SK-N-SH treated with all-trans-retinoic acid at 6 μM for 48 hours (cell line): Measurements from ENCODE around the gene C2CD5.

ENCODE experiments used
- ARNTL ChIP-seq: fragments of 450-650 bp; formaldehyde crosslinking; IDR thresholded peaks from 2 replicates; pipeline ENCODE4 v1.5.0; 2020; ENCODE audit warnings: low read depth, mild to moderate bottlenecking, moderate library complexity, borderline replicate concordance
- GLIS3 ChIP-seq: fragments of 250-450 bp; sonication (Bioruptor Pico); IDR thresholded peaks from 2 replicates; pipeline ENCODE4 v1.5.0; 2020; ENCODE audit warnings: mild to moderate bottlenecking, moderate library complexity
- ISL1 ChIP-seq: fragments of 250-450 bp; sonication (Bioruptor Pico); IDR thresholded peaks from 2 replicates; pipeline ENCODE4 v2.1.2; 2022; ENCODE audit warnings: mild to moderate bottlenecking, moderate library complexity
- PATZ1 ChIP-seq: fragments of 250-450 bp; sonication (Bioruptor Pico); IDR thresholded peaks from 2 replicates; pipeline ENCODE4 v1.8.0; 2020; ENCODE audit warnings: mild to moderate bottlenecking, moderate library complexity, borderline replicate concordance
- RARB ChIP-seq: fragments of 250-450 bp; sonication (Bioruptor Pico); IDR thresholded peaks from 2 replicates; pipeline ENCODE4 v1.8.0; 2021; ENCODE audit warnings: mild to moderate bottlenecking, moderate library complexity
- ZFP3 ChIP-seq: fragments of 250-450 bp; sonication (Bioruptor Pico); IDR thresholded peaks from 2 replicates; pipeline ENCODE4 v1.5.0; 2020; ENCODE audit warnings: mild to moderate bottlenecking, moderate library complexity
- ZFP30 ChIP-seq: fragments of 450-650 bp; formaldehyde crosslinking; IDR thresholded peaks from 2 replicates; pipeline ENCODE4 v1.5.0; 2022; ENCODE audit warnings: mild to moderate bottlenecking, moderate library complexity
- ZNF8 ChIP-seq: fragments of 450-650 bp; formaldehyde crosslinking; IDR thresholded peaks from 2 replicates; pipeline ENCODE4 v1.5.0; 2020; ENCODE audit warnings: mild to moderate bottlenecking, moderate library complexity
- TF ChIP-seq, protein P1 (sequence below): fragments of 250-450 bp; sonication (Bioruptor Pico); IDR thresholded peaks from 2 replicates; pipeline ENCODE4 v1.5.1; 2020; ENCODE audit warnings: low read depth, mild to moderate bottlenecking, moderate library complexity

GRCh38 chr12:22536346-22536945, 7.9 kb downstream of the C2CD5 start:
- TF ChIP-seq RARB (CRISPR knock-in tag) (no peak), ZNF8 (CRISPR knock-in tag) (no peak), ZFP30 (CRISPR knock-in tag) (no peak), ISL1 (CRISPR knock-in tag) (no peak), PATZ1 (CRISPR knock-in tag) (no peak), ARNTL (no peak), ZFP3 (CRISPR knock-in tag) (no peak), GLIS3 (CRISPR knock-in tag) (no peak)
- TF ChIP-seq, protein P1, sequence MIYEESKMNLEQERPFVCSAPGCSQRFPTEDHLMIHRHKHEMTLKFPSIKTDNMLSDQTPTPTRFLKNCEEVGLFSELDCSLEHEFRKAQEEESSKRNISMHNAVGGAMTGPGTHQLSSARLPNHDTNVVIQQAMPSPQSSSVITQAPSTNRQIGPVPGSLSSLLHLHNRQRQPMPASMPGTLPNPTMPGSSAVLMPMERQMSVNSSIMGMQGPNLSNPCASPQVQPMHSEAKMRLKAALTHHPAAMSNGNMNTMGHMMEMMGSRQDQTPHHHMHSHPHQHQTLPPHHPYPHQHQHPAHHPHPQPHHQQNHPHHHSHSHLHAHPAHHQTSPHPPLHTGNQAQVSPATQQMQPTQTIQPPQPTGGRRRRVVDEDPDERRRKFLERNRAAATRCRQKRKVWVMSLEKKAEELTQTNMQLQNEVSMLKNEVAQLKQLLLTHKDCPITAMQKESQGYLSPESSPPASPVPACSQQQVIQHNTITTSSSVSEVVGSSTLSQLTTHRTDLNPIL, result no peak
